Liver (tissue), 3 donors: ENCODE measurements around the gene CDKL4.

ENCODE experiments used
- ATF3 ChIP-seq: IDR thresholded peaks from 2 replicates; pipeline ENCODE4 v1.6.1; 2016; ENCODE audit warnings: antibody characterized with exemption
- CTCF ChIP-seq: fragments of 150-350 bp; IDR thresholded peaks from 2 replicates; pipeline ENCODE4 v1.5.1; 2017; ENCODE audit warnings: improper control_type of control experiment, low read depth, low read length; ENCODE audit not compliant: missing input control
- EGR1 ChIP-seq, 2 donors: IDR thresholded peaks; 2 replicates each; pipeline ENCODE4 v1.6.1; 2016 to 2018; ENCODE audit warnings: antibody characterized with exemption in 2 of 2, low read depth in 2 of 2
- FOXA1 ChIP-seq: IDR thresholded peaks from 2 replicates; pipeline ENCODE4 v1.6.1; 2016; ENCODE audit warnings: antibody characterized with exemption
- HNF4A ChIP-seq, 2 donors: conservative IDR thresholded peaks; 2 replicates each; pipeline ENCODE4 v1.6.1; 2016; ENCODE audit warnings: antibody characterized with exemption in 2 of 2, mild to moderate bottlenecking in 2 of 2
- MAX ChIP-seq: IDR thresholded peaks from 2 replicates; pipeline ENCODE4 v1.6.1; 2016; ENCODE audit warnings: antibody characterized with exemption
- NR2F2 ChIP-seq: IDR thresholded peaks from 2 replicates; pipeline ENCODE4 v1.6.1; 2016; ENCODE audit warnings: antibody characterized with exemption
- RAD21 ChIP-seq, 2 donors: IDR thresholded peaks; 2 replicates each; pipeline ENCODE4 v1.6.1; 2016; ENCODE audit warnings: antibody characterized with exemption in 2 of 2, mild to moderate bottlenecking in 2 of 2
- REST ChIP-seq: IDR thresholded peaks from 2 replicates; pipeline ENCODE4 v1.6.1; 2016; ENCODE audit warnings: antibody characterized with exemption, mild to moderate bottlenecking
- SP1 ChIP-seq: IDR thresholded peaks from 2 replicates; pipeline ENCODE4 v1.6.1; 2018; ENCODE audit warnings: antibody characterized with exemption, mild to moderate bottlenecking
- TAF1 ChIP-seq: conservative IDR thresholded peaks from 2 replicates; pipeline ENCODE4 v1.6.1; 2016; ENCODE audit warnings: antibody characterized with exemption, mild to moderate bottlenecking
- YY1 ChIP-seq: IDR thresholded peaks from 2 replicates; pipeline ENCODE4 v1.6.1; 2016; ENCODE audit warnings: antibody characterized with exemption, mild to moderate bottlenecking
- ZBTB33 ChIP-seq: IDR thresholded peaks from 2 replicates; pipeline ENCODE4 v1.6.1; 2016; ENCODE audit warnings: antibody characterized with exemption
- donor health status: healthy.
- donor health status: healthy.

GRCh38 chr2:39176997-39177396 lies 66.8 kb downstream of the CDKL4 start:
- TF ChIP-seq SP1 (no peak), ZBTB33 (no peak), CTCF (no peak), HNF4A (conservative IDR thresholded peaks at IDR 0.05) (no peak), YY1 (no peak), FOXA1 (no peak), MAX (no peak), RAD21 (IDR thresholded peaks at IDR 0.05) (no peak), TAF1 (no peak), REST (no peak), ATF3 (no peak), EGR1 (IDR thresholded peaks at IDR 0.05; ENCODE audit: low read depth in 2 of 2) (no peak), NR2F2 (no peak)
